ENCODE data around the gene AGAP3.

Gene AGAP3

DNA sequence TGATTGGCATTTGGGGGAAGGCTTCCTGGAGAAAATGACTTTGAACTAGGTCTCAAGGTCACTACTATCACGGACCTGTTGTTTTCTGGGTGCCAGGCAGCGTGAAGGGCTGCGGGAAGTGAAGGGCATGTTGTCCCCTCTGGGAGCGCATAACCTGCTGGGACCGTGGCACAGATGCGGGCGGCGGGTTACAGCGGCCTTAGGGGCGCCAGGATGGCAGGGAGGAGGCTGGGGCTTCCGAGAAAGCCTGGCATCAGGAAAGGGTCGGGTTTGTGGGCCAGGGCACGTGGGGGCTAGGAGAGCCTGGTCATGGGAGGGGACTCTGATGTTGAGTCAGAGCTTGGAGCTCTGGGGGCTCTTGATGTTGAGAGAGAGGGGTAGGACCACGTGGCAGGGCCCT lies 20.8 kb upstream of the AGAP3 start:
- no peak for TF ChIP-seq CTCF (IDR thresholded peaks at IDR 0.05)

DNA sequence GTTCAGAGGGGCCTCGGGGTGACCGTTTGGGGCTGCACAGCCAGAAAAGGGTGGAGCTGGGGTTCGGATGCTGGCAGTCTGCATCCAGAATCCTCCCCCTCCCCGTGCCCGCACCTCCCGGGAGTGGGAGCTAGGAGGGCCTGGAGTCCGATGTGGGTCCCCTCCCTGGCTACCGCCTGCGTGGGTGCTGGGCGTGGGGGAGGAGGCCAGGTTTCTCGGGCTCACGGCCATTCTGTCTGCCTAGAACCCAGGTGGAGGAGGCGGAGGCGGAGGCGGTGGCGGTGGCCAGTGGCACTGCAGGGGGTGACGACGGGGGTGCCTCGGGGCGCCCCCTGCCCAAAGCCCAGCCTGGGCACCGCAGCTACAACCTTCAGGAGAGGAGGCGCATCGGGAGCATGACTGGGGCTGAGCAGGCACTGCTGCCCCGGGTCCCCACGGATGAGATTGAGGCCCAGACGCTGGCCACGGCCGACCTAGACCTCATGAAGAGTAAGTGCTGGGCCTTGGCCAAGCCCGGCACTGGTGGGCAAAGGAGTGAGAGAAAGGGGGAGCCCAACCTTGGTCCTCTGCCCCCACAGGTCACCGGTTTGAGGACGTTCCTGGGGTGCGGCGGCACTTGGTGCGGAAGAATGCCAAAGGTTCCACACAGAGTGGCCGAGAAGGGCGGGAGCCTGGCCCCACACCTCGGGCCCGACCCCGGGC lies 19.9 kb upstream of the AGAP3 start:
- no peak for TF ChIP-seq CTCF (IDR thresholded peaks at IDR 0.05)

GRCh38 chr7:151068069-151068773 lies 18.1 kb upstream of the AGAP3 start:
- TF ChIP-seq CTCF (IDR thresholded peaks at IDR 0.05) = no peak

DNA sequence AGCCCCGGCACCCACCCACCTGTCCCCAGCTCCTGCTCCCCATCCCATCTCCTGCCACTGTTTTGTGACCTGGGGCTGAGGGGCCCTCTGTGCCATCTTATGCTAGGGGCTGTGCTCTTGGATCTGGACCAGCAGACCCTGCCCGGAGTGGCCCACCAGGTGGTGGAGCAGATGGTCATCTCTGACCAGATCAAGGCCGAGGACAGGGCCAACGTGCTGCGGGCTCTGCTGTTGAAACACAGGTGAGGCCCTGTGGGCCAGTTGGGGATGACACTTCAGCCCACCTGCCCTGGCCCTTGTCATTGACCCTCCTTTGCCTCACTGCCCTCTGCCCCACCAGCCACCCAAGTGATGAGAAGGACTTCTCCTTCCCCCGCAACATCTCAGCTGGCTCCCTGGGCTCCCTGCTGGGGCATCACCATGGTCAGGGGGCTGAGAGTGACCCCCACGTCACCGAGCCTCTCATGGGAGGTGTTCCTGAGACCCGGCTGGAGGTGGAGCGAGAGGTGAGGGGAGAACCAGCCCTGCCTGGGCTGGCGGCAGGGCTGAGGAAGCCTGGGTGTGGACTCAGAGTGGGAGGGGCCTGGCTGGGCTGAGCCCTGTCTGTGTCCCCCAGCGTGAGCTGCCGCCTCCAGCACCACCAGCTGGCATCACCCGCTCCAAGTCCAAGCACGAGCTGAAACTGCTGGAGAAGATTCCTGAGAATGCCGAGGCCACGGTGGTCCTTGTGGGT lies 16.3 kb upstream of the AGAP3 start:
- no peak for TF ChIP-seq CTCF (IDR thresholded peaks at IDR 0.05)

GRCh38 chr7:151070574-151070960 lies 15.7 kb upstream of the AGAP3 start:
- no peak for TF ChIP-seq CTCF (IDR thresholded peaks at IDR 0.05)

DNA sequence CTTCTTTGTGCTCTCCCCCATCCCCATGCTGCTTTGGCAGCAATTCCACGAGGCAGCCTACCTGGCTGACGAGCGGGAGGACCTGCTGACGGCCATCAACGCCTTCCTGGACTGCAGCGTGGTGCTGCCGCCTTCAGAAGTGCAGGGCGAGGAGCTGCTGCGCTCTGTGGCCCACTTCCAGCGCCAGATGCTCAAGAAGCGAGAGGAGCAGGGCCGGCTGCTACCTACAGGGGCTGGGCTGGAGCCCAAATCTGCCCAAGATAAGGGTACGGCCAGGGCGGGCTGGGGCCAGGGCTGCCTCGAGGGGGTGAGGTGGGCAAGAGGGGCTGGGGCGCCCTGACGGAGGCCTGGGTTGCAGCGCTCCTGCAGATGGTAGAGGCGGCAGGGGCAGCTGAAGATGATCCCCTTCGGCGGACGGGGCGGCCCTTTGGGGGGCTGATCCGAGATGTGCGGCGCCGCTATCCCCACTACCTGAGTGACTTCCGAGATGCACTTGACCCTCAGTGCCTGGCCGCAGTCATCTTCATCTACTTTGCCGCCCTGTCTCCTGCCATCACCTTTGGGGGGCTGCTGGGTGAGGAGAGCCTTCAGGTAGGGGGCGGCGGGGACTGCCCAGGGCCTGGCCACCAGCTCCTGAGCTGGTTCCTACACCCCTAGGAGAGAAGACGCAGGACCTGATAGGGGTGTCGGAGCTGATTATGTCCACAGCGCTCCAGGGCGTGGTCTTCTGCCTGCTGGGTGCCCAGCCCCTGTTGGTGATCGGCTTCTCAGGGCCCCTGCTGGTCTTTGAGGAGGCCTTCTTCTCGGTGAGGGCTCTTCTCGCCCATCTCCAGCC lies 15.0 kb upstream of the AGAP3 start:
- no peak for TF ChIP-seq CTCF (IDR thresholded peaks at IDR 0.05)

DNA sequence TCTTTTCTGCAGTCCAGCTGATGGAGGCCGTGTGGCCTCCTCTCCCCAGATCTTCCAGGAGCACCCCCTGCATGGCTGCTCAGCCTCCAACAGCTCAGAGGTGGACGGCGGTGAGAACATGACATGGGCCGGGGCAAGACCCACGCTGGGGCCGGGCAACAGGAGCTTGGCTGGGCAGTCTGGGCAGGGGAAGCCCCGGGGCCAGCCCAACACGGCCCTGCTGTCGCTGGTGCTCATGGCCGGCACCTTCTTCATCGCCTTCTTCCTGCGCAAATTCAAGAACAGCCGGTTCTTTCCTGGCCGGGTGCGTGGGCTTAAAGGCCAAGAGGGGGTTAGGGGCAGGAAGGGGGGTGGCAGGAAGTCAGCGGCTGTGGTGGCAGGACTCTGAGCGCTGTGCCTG lies 12.3 kb upstream of the AGAP3 start:
- no peak for TF ChIP-seq CTCF (IDR thresholded peaks at IDR 0.05)
